Measurements from ENCODE around the gene SLC27A2. TPM values are rescaled to one million over a fixed set of nuclear protein-coding genes. Genes with fewer than 3 reads are reported as not detected.

Gene SLC27A2
- total RNA-seq, 4 donors from 2014 or later: 1.1 to 10.3 (median 6.6) TPM

DNA sequence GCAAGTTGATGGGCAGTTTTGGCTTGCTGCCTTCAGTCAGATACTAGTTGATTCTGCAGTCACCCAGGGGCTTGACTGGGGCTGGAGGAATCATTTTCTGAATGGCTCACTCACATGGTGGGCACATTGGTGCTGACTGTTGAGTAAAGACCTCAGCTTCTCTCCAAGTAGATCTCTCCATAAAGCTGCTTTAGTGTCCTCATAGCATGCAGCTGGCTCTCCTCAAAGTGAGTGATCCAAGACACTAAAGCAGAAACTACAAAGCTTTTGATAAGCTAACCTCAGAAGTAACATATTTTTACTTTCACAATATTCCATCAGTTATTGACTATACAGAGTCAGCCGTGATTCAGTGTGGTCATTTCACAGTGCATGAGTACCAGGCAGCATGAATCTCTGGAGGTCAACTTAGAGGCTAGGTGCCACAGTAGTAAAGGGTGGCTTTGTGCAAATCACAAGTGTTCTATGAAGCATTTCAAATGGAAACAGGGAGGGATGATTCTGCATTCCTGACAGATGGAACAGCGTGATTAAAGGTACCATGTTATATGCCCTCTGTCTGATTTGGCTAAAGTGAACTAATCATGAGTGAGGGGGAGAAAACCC lies 38.6 kb upstream of the SLC27A2 start:
- DNase-seq: no peak
- Histone ChIP-seq H3K27ac (no peak overlapping the region), H3K4me1 (peaks cover 0 to 5% of the 10 kb centered on the region in 2 donors), H3K4me3 (replicated peaks in 1 of 3) (no peak overlapping the region), H3K36me3 (no peaks in the 10 kb centered on the region), H3K27me3 (no peaks in the 10 kb centered on the region), H3K9me3 (no peaks in the 10 kb centered on the region)
- WGBS, 2 donors: 96 to 97% methylated on average over 2 of the region's 2 CpGs
- intact Hi-C loops (cut with DNase I): loop anchor here (10.0 kb wide), 3 partner anchors 79 to 1279 kb away; no protein-coding TSS in a partner anchor
- no peak for TF ChIP-seq POLR2A (IDR thresholded peaks at IDR 0.05)
- TF ChIP-seq, protein P1, sequence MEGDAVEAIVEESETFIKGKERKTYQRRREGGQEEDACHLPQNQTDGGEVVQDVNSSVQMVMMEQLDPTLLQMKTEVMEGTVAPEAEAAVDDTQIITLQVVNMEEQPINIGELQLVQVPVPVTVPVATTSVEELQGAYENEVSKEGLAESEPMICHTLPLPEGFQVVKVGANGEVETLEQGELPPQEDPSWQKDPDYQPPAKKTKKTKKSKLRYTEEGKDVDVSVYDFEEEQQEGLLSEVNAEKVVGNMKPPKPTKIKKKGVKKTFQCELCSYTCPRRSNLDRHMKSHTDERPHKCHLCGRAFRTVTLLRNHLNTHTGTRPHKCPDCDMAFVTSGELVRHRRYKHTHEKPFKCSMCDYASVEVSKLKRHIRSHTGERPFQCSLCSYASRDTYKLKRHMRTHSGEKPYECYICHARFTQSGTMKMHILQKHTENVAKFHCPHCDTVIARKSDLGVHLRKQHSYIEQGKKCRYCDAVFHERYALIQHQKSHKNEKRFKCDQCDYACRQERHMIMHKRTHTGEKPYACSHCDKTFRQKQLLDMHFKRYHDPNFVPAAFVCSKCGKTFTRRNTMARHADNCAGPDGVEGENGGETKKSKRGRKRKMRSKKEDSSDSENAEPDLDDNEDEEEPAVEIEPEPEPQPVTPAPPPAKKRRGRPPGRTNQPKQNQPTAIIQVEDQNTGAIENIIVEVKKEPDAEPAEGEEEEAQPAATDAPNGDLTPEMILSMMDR (IDR thresholded peaks at IDR 0.05): no peak

DNA sequence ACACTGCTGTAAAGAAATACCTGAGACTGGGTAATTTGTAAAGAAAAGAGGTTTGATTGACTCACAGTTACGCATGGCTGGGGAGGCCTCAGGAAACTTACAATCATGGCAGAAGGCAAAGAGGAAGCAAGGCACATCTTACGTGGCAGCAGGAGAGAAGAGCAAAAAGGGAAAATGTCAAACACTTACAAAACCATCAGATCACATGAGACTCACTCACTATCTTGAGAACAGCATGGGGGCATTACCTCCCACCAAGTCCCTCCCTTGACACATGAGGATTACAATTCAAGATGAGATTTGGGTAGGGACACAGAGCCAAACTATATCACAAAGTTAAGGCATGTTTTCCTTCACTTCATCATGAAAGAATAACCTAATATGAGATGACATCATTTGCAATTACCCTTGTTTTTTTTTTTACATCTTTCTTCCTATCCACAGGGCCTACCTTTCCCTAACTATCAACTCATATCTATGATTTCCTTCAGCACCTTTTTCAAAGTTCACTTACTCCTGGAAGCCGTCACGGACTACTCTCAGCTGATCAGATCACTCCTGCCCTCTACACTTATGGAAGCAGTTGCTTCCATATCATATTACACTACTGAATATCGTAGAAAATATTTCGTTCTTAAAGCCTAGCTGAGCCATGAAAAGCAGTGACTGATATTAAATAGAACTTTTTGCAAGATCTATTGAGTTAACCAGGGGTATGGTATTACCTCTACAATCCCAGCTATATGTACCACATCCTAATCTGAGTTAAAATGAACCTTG lies 37.5 kb upstream of the SLC27A2 start:
- no peak for DNase-seq
- H3K4me3 ChIP-seq (replicated peaks in 1 of 3): no peak overlapping the region
- TF ChIP-seq, protein P1 (IDR thresholded peaks at IDR 0.05): no peak
- no peak for TF ChIP-seq POLR2A (IDR thresholded peaks at IDR 0.05)
- H3K27ac ChIP-seq: no peak overlapping the region
- no peaks in the 10 kb centered on the region for H3K9me3 ChIP-seq
- H3K36me3 ChIP-seq: no peaks in the 10 kb centered on the region
- intact Hi-C loops (cut with DNase I): loop anchor here (10.0 kb wide), 3 partner anchors 80 to 1280 kb away; no protein-coding TSS in a partner anchor
- no peaks in the 10 kb centered on the region for H3K27me3 ChIP-seq
- WGBS, 2 donors: 75 to 77% methylated on average over 6 of the region's 6 CpGs
- peaks cover 0 to 5% of the 10 kb centered on the region in 2 donors for H3K4me1 ChIP-seq

DNA sequence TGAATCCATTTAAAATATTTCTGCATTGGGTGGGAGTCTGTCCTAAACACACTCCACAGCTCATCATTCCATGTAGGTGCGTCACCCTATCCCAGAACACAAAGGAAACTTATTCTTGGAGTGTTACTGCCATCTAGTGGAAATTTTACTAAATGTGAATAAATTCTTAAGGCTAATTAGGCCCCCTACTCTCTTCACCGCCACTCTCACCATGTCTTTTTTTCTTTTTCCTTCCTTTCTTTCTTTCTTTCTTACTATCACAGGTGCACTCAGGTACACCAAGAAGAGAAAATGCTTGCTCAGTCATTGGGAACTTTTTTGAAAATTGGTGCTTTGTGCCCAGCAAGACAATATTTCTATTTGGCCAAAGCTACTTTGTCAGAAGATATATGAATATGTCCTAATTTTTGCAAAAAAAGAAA lies 36.5 kb upstream of the SLC27A2 start:
- WGBS, 2 donors: 3 to 6% methylated on average over 2 of the region's 2 CpGs
- H3K36me3 ChIP-seq: no peaks in the 10 kb centered on the region
- peak; percentile 8 to 17 for DNase-seq
- intact Hi-C loops (cut with DNase I): loop anchor here (10.0 kb wide), 3 partner anchors 81 to 1281 kb away; no protein-coding TSS in a partner anchor
- H3K9me3 ChIP-seq: no peaks in the 10 kb centered on the region
- peaks cover 0 to 5% of the 10 kb centered on the region in 2 donors for H3K4me1 ChIP-seq
- H3K27me3 ChIP-seq: no peaks in the 10 kb centered on the region
- no peak overlapping the region for H3K4me3 ChIP-seq (replicated peaks in 1 of 3)
- no peak for TF ChIP-seq POLR2A (IDR thresholded peaks at IDR 0.05)
- TF ChIP-seq, protein P1 (IDR thresholded peaks at IDR 0.05): peak in 5 of 6 experiments; percentile 36 to 72 (median 65)
- no peak overlapping the region for H3K27ac ChIP-seq

- intact Hi-C loops (cut with DNase I): loop anchor here (10.0 kb wide), 3 partner anchors 82 to 1282 kb away; no protein-coding TSS in a partner anchor
- TF ChIP-seq, protein P1 (IDR thresholded peaks at IDR 0.05): no peak
- TF ChIP-seq POLR2A (IDR thresholded peaks at IDR 0.05): no peak
- Histone ChIP-seq H3K27me3 (no peaks in the 10 kb centered on the region), H3K27ac (no peak overlapping the region), H3K4me1 (peaks cover 0 to 5% of the 10 kb centered on the region in 2 donors), H3K36me3 (no peaks in the 10 kb centered on the region), H3K4me3 (replicated peaks in 1 of 3) (no peak overlapping the region), H3K9me3 (no peaks in the 10 kb centered on the region)
- WGBS, 2 donors: 87 to 92% methylated on average over 2 of the region's 2 CpGs
- DNase-seq: no peak
Measured at GRCh38 chr15:50146632-50147031, 35.4 kb upstream of the SLC27A2 start.
